HS-27A (cell line): ENCODE measurements around the gene OXLD1.
A peak's percentile ranks its signal among the peaks of the same experiment; 100 is the strongest.
"Not testable (repeated sequence)": the region's sequence is repeated elsewhere in the genome, so short reads cannot be mapped to it uniquely, and the experiment has no call there.

Experiments used
- DNase-seq: peaks from one replicate; pipeline ENCODE4 v3.0.0-alpha.2; 2012; ENCODE audit warnings: low read depth, missing footprints

Gene OXLD1

DNA sequence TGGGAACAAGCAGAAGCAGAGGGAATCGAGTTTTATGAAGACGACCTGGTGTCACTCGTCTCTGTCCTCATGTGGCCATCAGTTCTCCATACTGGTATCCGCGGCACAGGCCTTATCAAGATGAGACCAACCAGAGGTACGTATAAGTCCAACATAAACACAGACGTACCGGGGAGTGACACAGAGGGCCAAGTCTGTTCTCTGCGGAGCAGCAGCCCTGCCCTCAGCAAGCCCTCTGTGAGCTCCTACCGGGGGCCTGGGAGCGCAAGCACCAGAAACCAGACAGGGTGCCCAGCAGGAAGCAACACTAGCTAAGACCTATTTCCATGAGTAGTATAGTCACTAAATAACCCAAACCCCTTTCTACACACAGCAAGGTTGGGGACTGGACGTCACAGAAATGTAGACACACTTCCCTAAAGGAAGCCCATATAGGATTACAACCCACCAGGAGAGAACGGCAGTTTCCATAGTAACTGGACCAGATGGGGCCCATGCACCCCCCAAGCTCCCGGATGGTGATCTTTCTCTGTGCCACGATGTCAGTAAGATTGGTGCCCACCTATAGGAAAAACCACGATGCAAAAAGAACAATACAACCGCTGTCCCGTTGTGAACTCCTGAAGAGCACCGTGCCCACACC, 16.3 kb upstream of the OXLD1 start:
- no peak for DNase-seq

GRCh38 chr17:81681672-81682071, 15.3 kb upstream of the OXLD1 start:
- no peak for DNase-seq

- no peak for DNase-seq
These were observed 13.7 kb upstream of the OXLD1 start for GRCh38 chr17:81680150-81680549.

GRCh38 chr17:81676906-81677305, 10.5 kb upstream of the OXLD1 start:
- no peak for DNase-seq

DNA sequence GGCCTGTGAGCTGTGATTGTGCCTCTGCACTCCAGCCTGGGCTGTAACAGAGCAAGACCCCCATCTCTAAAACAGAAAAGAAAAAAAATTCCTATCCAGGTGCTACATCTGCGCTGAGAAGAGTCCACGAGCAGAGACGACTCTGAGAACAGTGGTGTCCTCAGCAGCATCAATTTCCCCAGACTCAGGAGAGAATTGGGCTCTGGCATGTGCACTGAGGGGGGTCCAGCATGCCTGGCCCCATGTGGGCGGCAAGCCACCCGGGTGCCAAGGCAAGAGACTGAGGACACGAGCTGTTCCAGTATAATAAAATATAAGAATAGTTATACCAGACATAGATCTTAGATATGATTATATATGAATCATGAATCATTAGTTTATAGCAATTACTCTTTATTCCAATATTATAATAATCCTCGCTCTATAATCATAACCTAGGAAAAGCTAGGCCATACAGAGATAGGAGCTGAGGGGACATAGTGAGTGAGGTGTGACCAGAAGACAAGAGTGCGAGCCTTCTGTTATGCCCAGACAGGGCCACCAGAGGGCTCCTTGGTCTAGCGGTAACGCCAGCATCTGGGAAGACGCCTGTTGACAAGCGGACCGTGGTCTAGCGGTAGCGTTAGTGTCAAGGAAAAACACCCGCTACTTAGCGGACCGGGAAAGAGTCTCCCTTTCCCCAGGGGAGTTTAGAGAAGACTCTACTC, 9.3 kb upstream of the OXLD1 start:
- DNase-seq = not testable (repeated sequence)

DNA sequence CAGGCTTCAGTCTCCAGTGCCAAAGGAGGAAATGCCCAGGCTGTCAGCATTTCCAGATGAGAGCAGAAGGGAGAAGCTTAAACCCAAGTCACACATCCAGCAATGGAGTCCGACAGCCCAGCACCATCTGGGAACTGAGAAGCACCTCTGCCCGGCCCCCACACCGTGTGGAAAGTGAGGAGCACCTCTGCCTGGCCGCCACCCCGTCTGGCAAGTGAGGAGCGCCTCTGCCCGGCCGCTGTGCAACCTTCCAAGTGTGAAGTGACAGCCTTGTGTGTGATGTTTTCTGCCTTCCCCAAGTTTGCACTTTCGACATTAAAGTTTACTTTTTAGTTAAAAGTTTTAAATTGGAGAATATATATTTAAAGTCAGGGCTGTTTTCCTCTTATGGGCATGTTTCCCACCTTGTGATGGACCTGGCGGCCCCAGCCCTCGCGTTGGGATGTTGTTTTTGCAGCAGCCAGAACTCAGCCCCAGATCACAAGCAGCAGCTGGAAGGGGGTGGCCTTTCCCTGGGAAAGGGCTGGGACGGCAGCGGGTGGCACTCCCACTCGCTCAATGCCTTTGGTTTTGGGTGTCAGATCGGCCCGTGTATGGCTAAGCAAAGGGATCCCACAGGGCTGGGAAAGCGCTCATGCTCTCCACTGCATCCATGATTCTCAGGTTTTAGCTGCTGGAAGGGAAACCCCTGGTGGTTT, 7.3 kb upstream of the OXLD1 start:
- DNase-seq = no peak

GRCh38 chr17:81672954-81673353, 6.5 kb upstream of the OXLD1 start:
- DNase-seq = no peak

DNA sequence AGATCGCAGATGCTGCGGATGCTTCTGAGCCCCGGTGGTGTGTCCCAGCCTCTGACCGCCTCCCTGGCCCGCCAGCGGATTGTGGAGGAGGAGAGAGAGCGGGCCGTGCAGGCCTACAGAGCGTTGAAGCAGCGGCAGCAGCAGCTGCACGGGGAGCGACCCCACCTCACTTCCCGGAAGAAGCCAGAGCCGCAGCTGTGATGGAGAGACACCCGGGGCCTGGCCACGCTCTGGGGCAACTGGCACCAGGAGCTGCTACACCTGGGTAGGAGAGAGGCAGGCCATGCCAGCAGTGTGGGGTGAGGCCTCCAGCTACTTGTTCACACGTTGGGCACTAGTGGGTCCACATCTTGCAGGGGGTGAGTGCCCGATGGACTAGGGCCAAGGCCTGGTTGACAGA, 6.1 kb upstream of the OXLD1 start:
- DNase-seq = no peak

- DNase-seq = no peak
These were observed 1.3 kb upstream of the OXLD1 start for GRCh38 chr17:81667754-81668153.

- DNase-seq = no peak
These were observed 388 bp downstream of the OXLD1 start for GRCh38 chr17:81666092-81666341.

DNA sequence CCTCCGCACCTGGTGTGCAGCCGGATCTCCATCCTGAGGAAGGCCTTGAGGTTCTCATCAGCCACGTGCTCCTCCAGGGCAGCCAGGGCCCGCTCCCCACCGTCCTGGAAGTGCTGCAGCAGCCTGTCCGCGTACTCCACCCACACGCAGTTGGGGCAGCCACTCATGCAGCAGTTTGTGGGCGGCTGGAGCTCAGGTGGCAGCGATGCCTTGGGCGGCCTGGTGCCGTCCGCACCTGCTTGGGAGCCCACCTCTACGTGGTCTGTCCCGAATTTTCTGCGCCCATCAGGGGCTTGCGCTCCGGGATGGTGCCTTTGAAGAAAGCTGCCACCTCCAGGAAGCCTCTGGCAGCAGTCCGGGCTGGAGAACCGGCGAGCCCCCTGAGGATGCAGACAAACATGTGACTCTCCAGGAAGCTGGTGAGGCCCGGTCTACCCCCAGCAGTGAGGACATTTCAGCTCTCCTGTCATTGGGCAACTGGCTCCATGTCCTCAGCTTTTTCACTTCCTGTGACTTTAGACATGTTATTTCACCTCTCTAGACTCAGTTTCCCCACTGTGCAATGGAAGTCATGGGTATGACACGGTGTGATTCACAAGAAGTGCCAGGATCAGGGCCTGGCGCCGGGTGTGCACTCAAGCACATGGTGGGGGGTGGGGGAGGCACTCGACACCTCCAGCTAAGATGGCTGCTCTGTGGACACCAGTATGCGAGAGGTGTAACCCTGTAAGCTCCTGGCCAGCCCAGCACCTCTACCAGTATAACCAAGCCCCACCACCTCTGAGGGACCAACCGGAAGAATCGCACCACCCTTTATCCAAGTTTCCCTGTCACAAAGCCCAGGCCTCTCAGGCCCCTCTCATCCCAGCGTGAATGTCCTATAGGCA, 957 bp downstream of the OXLD1 start:
- DNase-seq = no peak

- no peak for DNase-seq
These were observed 2.3 kb downstream of the OXLD1 start for GRCh38 chr17:81664051-81664470.

- no peak for DNase-seq
These were observed 4.4 kb downstream of the OXLD1 start for GRCh38 chr17:81662002-81662401.

- DNase-seq = no peak
These were observed 6.0 kb downstream of the OXLD1 start for GRCh38 chr17:81660441-81660840.

- no peak for DNase-seq
These were observed 7.4 kb downstream of the OXLD1 start for GRCh38 chr17:81659038-81659437.

GRCh38 chr17:81656835-81657234, 9.6 kb downstream of the OXLD1 start:
- DNase-seq = no peak

GRCh38 chr17:81656118-81656743, 10.2 kb downstream of the OXLD1 start, which contains the start of gene PDE6G:
PDE6G (minus strand) TSS chr17:81656542; CDS start chr17:81653305, 3,237 bp downstream.
- DNase-seq = no peak

- no peak for DNase-seq
These were observed 10.9 kb downstream of the OXLD1 start for GRCh38 chr17:81655378-81656117.

DNA sequence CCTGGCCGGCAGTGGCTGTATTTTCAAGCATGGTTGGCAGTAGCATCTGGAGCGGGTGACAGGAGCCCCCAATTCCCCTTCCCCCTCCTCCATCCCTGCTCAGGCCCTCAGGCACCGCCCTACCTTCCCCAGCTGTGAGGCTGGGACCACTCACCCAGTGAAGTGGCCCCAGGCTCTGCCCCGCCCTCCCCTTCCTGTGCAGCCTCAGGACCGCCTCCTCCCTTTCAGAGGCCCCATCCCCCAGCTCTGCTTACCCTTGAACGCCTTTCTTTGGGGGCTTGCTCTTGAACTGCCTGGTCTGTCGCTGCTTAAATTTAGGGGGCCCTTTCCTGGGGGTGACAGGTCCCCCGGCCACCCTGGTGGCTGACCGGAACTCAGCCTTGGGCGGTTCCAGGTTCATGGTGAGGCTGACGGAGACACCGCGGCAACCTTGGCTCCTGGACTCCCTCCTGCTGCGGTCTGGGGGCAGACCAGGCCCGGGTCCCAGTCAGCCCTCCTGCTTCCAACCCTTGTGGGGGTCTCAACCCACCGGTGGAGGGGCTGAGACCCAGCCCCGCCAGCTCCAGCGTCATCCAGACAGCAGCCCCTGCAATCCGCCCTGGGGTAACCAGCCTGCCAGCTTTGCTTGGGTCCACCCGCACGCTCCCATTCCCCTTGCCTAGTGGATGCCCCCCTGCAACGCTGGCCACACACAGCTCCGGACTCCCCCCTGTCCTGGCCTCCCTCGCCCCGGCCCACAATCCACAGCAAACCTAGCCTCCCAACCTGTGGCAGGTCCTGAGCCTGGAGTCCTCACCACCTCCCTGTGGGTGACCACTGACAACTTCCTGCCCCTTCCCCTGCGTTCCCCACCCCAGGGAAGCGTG, 13.3 kb downstream of the OXLD1 start:
- no peak for DNase-seq

DNA sequence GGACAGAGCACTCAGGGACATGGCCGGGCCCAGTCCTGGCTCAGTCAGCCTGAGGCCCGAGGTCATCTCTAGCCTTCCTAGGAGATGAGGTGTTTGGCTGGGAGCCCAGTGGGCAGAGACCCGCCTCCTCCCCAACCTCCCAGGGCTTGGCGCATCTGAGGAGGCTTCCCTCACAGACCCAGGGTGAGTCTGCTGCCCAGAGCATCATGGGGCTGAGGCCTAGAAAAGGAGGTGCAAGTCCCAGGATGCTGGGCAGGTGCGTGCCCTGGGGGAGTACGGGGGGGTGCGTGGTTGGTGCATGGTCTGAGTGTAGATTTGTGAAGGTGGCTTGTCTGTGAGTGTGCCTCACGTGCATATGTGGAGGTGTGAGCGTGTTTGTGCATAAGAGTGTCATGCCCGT, 14.7 kb downstream of the OXLD1 start:
- DNase-seq = peak; percentile 57
